Stomach (tissue), 9 donors: ENCODE results near the gene MCHR1. TPM values are rescaled to one million over a fixed set of nuclear protein-coding genes. Genes with fewer than 3 reads are reported as not detected.

ENCODE experiments used
- DNase-seq, 2 donors: peaks; one replicate each; pipeline versions ENCODE4 v3.0.0 to v3.0.0-alpha.2; 2013 to 2019
- H3K27ac ChIP-seq, 5 donors: fragments of 200-600 bp in 4 of 5; sonication (generic) in 4 of 5; one replicate each; pipeline ENCODE4 v1.5.1; 2013 to 2019; ENCODE audit warnings: mild to moderate bottlenecking in 1 of 5, moderate library complexity in 1 of 5
- H3K27me3 ChIP-seq, 3 donors: fragments of 200-600 bp; sonication (generic); one replicate each; pipeline ENCODE4 v1.5.1; 2017 to 2019; ENCODE audit warnings: mixed run types in 1 of 3
- H3K36me3 ChIP-seq, 4 donors: fragments of 200-600 bp; sonication (generic); 1 replicate in 3 of 4; 2 replicates in 1 of 4; pipeline ENCODE4 v1.5.1; 2016 to 2019
- H3K4me1 ChIP-seq, 4 donors: fragments of 200-600 bp; sonication (generic); one replicate each; pipeline ENCODE4 v1.5.1; 2016 to 2019
- H3K4me3 ChIP-seq, 4 donors: fragments of 200-600 bp; sonication (generic) in 3 of 4; one replicate each; pipeline ENCODE4 v1.5.1; 2016 to 2019; ENCODE audit warnings: mild to moderate bottlenecking in 1 of 4
- H3K9me3 ChIP-seq, 4 donors: fragments of 200-600 bp; sonication (generic); one replicate each; pipeline ENCODE4 v1.5.1; 2016 to 2019
- CTCF ChIP-seq, 7 experiments: fragments of 450-650 bp in 4 of 7; fragments of 200-600 bp in 3 of 7; sonication (generic) in 3 of 7; IDR thresholded peaks; one replicate each; pipeline ENCODE4 v1.5.1; 2016 to 2019; ENCODE audit warnings: antibody characterized with exemption in 7 of 7, control low read depth in 2 of 7, mild to moderate bottlenecking in 1 of 7
- EP300 ChIP-seq: sonication (generic); formaldehyde crosslinking; IDR thresholded peaks from one replicate; pipeline ENCODE4 v1.6.1; 2017; ENCODE audit warnings: antibody characterized with exemption
- POLR2A ChIP-seq, 4 donors: fragments of 450-650 bp; IDR thresholded peaks; one replicate each; pipeline ENCODE4 v1.6.1; 2016; ENCODE audit warnings: antibody characterized with exemption in 4 of 4, control low read depth in 2 of 4, mild to moderate bottlenecking in 1 of 4, moderate library complexity in 1 of 4
- POLR2AphosphoS5 ChIP-seq, 3 donors: sonication (generic); formaldehyde crosslinking; IDR thresholded peaks; one replicate each; pipeline ENCODE4 v1.6.1; 2016; ENCODE audit warnings: antibody characterized with exemption in 3 of 3
- WGBS, 5 donors: extraction: QIAGEN DNeasy Blood & Tissue Kit in 3 of 5; methylation state at CpG; one replicate each; pipeline versions ENCODE4 v1.1.5 to v1.1.7; 2013 to 2018; 5-methylcytosine and 5-hydroxymethylcytosine counted together
- intact Hi-C: fragments of 100-400 bp; cut with DNase I; formaldehyde crosslinking; loops from one replicate; pipeline ENCODE4 v1.15.1; 2023; ENCODE audit warnings: low total_unique reads
- polyA plus RNA-seq, 3 donors: library from polyadenylated mRNA; stranded (reverse); fragments of 200-250 nt; gene quantifications; one replicate each; pipeline ENCODE4 v1.2.3, GENCODE V29; 2013
- total RNA-seq, 5 donors: library from RNA; depleted of rRNA; stranded (reverse); fragments of >200 nt; gene quantifications; one replicate each; pipeline versions ENCODE4 v1.1.0 to v1.2.3, GENCODE V29; 2014 to 2016
- donor health status: healthy with polysubstance abuse.
- donor health status: Bipolar disorder and iron deficiency.
- donor health status: healthy.

The MCHR1 gene
- total and polyA plus RNA-seq, 8 donors = 0.08 to 0.25 TPM; not detected in 6

DNA sequence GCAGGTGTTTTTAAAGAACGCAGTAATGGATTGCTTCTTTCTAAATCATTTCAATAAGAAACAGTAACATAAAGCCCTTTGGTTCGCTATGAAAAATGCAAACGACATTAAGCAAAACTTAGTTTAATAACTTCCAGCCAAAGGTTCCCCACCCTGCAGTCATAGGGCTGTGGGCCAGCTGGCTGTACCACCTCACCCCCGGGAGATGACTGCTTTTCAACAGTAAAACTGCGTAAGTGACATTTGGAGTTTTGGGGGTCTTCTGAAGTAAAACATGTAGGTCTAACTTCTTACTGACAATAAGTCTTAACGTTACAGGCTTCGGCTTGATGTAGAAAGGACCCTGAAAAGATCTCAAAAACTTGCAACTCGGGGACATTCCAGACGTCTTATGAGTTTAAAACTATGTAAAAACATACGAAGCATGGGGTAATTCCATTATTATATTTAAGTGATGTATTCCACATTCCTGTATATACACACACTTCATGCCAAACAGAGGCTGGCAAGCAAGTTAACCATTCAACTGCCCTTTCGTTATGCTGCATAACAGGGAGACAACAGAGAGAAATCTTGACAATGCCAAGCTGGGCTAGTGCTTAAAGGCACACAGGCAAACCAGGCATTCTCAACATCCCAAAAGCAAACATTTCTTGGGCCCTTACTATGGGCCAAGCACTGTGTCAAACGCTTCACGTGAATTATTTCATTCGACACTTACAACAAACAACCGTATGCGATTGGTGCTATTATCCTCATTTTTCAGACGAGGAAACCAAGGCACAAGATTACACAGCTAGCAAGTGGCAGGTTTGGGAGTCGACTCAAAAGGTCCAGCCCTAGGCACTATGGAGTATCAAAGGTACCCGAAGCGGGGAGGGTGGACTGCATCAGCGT, 44.0 kb upstream of the MCHR1 start:
- Histone ChIP-seq H3K27ac (peak overlapping the region; percentile 92 to 99 (median 95)), H3K4me3 (peak overlapping the region; percentile 85 to 98 (median 94)), H3K9me3 (no peaks in the 10 kb centered on the region), H3K36me3 (no peaks in the 10 kb centered on the region), H3K4me1 (peaks cover 9 to 63% (median 52%) of the 10 kb centered on the region in 4 donors), H3K27me3 (no peaks in the 10 kb centered on the region)
- 14 to 24% (median 17%) methylated on average over 21 of the region's 21 CpGs for WGBS, 5 donors
- peak in 1 of 2 donors; percentile 46 for DNase-seq
- intact Hi-C loops = loop anchor here (10.0 kb wide), 1 partner anchor 110 kb away; no protein-coding TSS in a partner anchor
- TF ChIP-seq POLR2AphosphoS5 (IDR thresholded peaks at IDR 0.05) (no peak), POLR2A (IDR thresholded peaks at IDR 0.05) (no peak), EP300 (no peak), CTCF (IDR thresholded peaks at IDR 0.05) (no peak)

GRCh38 chr22:40635940-40636379, 43.3 kb upstream of the MCHR1 start:
- TF ChIP-seq EP300 (no peak), CTCF (IDR thresholded peaks at IDR 0.05) (no peak), POLR2AphosphoS5 (IDR thresholded peaks at IDR 0.05) (no peak), POLR2A (IDR thresholded peaks at IDR 0.05) (no peak)
- H3K27me3 ChIP-seq = no peaks in the 10 kb centered on the region
- H3K36me3 ChIP-seq = no peaks in the 10 kb centered on the region
- H3K4me1 ChIP-seq = peaks cover 9 to 57% (median 49%) of the 10 kb centered on the region in 4 donors
- H3K9me3 ChIP-seq = no peaks in the 10 kb centered on the region
- intact Hi-C loops = loop anchor here (10.0 kb wide), 1 partner anchor 111 kb away; no protein-coding TSS in a partner anchor
- peak overlapping the region; percentile 85 to 98 (median 94) for H3K4me3 ChIP-seq
- H3K27ac ChIP-seq = peak overlapping the region; percentile 92 to 99 (median 95)
- 0 to 1% (median 1%) methylated on average over 7 to 31 of the region's 31 CpGs for WGBS, 5 donors
- peak in 1 of 2 donors; percentile 30 for DNase-seq

GRCh38 chr22:40636380-40637182, 42.7 kb upstream of the MCHR1 start, which contains the start of gene MRTFA:
TSS of gene MRTFA (minus strand) at chr22:40636719.
- TF ChIP-seq CTCF (IDR thresholded peaks at IDR 0.05) (no peak), POLR2A (IDR thresholded peaks at IDR 0.05) (peak in 2 of 4 donors; percentile 78 to 93), POLR2AphosphoS5 (IDR thresholded peaks at IDR 0.05) (peak; percentile 83 to 98 (median 95)), EP300 (no peak)
- intact Hi-C loops = loop anchor here (10.0 kb wide), 1 partner anchor 112 kb away; no protein-coding TSS in a partner anchor
- 0 to 1% (median 0%) methylated on average over 24 to 82 of the region's 82 CpGs for WGBS, 5 donors
- Histone ChIP-seq H3K27me3 (no peaks in the 10 kb centered on the region), H3K4me3 (peak within 1 kb of the TSS; percentile 85 to 98 (median 94)), H3K27ac (peak within 1 kb of the TSS; percentile 92 to 99 (median 95)), H3K9me3 (no peaks in the 10 kb centered on the region), H3K4me1 (peaks cover 4 to 51% (median 45%) of the 10 kb centered on the region in 4 donors), H3K36me3 (no peaks in the 10 kb centered on the region)
- peak; percentile 100 for DNase-seq
